IPS-18c (cell line): Measurements from ENCODE around the gene ZNF219.

Experiments
- H3K4me3 ChIP-seq: 2 replicates; pipeline ENCODE4 v1.7.0; 2013; ENCODE audit warnings: low read depth, mild to moderate bottlenecking, low read length, moderate library complexity; ENCODE audit not compliant: insufficient read depth
- H3K9me3 ChIP-seq: one replicate; pipeline ENCODE4 v1.6.1; 2013; ENCODE audit warnings: mild to moderate bottlenecking, low read length, moderate library complexity; ENCODE audit not compliant: control insufficient read depth, insufficient read depth

ZNF219 gene

DNA sequence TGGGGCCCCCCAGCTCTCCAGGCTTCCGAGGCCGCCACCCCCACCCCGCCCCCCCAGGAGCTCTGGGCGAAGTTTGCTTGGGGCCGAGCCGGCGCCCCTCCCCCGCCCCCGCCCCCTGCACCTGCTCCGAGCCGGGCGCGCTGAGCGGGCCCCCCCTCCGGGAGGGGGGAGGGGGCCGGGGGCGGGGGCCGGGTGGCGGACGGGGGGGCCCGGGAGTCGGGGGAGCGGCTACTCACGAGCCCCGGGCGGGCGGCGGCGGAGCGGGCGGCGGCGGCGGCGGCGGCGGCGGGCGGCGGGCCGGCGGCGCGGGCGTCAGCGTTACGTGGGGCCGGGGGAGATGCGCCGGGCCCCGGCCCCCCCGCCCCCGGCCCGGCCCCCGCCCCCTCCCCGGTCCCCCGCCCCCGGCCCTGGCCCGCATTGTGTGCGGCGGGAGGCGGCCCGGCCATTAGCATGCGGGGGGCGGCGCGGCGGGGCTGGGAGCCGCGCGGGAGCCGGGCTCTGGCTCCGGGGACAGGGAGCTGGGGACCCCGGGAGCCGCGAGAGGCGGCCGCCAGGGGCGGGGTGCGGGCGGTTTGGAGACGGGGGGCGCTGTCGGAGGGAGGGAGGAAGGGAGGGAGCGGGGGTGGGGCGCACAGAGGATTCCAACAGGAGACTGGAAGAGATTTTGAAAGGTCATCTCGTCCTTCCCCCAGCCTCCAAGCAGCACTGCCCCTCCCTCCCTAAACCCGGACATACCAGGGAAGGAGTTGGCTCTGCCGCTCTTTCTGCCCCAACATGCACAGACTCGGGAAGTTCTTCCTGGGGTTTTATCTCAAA is at the start of gene ZNF219:
Gene ZNF219, minus strand, starts transcription at position 580 of the 816 bp plus-strand sequence. CDS start 5,064 bp downstream, outside the sequence.
- peak within 1 kb of the TSS; percentile 70 for H3K4me3 ChIP-seq
- no peaks in the 10 kb centered on the region for H3K9me3 ChIP-seq

DNA sequence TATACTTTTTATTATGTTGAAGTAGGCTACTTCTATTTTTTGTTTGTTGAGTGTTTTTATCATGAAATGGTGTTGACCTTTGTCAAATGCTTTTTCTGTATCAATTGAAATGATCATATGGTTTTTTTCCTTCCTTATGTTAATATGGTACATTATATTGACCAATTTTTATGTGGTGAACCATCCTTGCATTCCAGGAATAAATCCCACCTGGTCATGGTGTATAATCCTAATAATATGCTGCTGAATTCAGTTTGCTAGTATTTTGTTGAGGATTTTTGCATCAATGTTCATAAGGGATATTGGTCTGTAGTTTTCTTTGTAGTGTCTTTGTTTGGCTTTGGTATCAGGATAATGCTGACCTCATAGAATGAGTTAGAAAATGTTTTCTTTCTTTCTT is 47.0 kb upstream of the ZNF219 start:
- Histone ChIP-seq H3K9me3 (no peaks in the 10 kb centered on the region), H3K4me3 (no peak overlapping the region)

- Histone ChIP-seq H3K9me3 (no peaks in the 10 kb centered on the region), H3K4me3 (no peak overlapping the region)
These were observed 43.9 kb upstream of the ZNF219 start for GRCh38 chr14:21142357-21142756.

DNA sequence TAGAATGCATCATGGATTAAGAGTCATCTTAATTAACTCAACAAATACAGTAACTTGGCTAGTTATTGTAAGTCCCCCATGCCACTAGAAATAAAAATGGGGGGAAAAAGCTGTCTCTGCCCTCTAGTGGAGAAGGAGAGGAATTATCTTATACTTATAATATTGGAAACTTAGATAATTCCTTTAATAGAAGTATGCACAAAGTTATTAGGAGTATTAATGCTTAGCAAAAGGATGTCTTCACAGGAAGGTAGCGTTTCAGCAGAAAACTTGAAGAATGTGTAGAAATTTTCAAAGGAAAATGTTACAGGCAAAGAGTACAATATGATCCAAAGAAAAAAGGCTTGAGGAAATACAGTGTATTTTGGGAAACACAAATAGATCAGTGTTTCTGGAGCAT is 37.6 kb upstream of the ZNF219 start:
- no peaks in the 10 kb centered on the region for H3K9me3 ChIP-seq
- H3K4me3 ChIP-seq, result no peak overlapping the region

DNA sequence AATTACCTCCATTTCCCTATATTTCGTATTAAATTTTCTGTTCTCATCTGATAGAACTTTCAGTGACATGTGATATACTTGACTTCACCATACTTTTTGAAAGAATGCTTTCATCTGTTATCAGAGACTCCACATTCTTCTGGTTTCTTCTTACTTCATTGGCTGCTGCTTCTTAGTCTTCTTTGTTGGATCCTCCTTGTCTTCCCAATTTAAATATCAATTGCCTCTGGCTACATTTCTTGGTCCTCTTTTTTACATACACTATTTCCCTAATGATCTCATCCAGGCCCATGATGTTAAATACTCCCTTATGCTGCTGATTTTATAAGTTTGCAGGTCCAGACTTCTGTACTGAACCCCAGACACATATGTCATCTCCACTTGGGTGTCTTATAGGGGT is 35.4 kb upstream of the ZNF219 start:
- Histone ChIP-seq H3K4me3 (no peak overlapping the region), H3K9me3 (no peaks in the 10 kb centered on the region)

DNA sequence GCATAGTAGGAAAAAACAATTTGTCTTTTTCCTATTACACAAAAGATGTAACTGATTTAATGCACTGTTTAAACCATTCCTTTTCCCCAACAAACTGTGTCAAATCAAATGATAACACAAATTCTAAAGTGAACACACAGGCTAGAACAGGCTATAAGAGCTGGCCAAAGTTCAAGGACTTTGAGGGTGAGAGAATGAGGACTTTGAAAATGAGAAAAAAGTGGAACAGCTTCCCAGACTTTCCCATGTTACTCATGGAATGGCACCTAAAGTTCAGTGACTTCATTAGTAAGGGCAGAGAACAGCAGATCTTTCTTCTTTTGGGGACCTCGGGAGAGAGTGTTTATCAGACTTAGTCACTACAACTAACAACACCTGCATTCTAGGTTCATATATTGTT is 25.0 kb upstream of the ZNF219 start:
- no peak overlapping the region for H3K4me3 ChIP-seq

DNA sequence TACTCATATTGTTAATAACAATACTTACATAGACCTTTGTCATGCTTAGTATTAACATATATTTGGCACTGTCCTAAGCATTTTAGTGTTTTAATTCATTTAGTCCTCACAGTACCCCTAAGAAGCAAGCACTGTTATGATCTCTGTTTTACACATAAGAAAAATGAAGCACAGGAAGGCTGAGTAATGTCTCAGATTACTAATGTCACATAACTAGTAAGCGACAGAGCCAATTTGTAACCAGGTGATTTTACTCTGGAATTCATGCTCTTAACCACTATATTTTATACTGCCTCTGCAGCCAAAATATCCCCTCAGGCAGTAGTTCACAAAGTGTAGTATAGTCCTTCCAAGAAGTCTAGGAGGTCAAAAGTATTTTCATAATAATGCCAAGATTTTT is 22.7 kb upstream of the ZNF219 start:
- H3K9me3 ChIP-seq, result no peaks in the 10 kb centered on the region
- no peak overlapping the region for H3K4me3 ChIP-seq

More for the DNA sequence above, 25.0 kb upstream of the ZNF219 start:
- H3K9me3 ChIP-seq, result no peaks in the 10 kb centered on the region

DNA sequence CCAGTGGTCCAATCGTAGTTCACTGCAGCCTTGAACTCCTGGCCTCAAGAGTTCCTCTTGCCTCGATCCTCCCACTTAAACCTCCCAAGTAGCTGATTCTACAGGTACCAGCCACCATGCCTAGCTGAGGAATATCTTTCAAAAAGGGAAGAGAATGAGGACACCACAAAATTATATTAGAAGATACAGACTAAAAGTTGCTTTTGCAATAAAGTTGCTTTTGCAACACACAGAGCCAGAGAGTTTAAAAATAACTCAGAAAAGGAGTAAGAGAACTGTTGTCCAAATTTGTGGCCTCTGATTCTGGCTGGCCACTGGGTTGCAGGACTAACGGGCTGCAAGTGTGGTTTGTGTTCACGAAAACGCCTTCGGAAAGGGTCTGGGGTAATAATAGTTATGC is 22.2 kb upstream of the ZNF219 start:
- no peaks in the 10 kb centered on the region for H3K9me3 ChIP-seq
- no peak overlapping the region for H3K4me3 ChIP-seq

DNA sequence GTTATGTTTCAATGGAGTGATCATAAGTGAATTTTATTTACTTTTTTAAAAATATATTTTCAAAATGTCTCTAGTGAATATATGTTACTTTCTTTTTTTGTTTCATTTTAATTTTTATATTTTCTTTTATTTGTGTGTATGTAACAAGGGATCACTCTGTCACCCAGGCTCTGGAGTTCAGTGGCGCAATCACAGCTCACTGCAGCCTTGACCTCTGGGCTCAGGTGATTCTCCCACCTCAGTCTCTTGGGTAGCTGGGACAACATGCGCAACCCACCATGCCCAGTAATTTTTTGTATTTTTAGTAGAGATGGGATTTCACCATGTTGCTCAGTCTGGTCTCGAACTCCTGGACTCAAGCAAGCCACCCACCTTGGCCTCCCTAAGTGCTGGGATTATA is 20.5 kb upstream of the ZNF219 start:
- H3K4me3 ChIP-seq, result no peak overlapping the region
- no peaks in the 10 kb centered on the region for H3K9me3 ChIP-seq

GRCh38 chr14:21113369-21113768 is 14.9 kb upstream of the ZNF219 start:
- no peak overlapping the region for H3K4me3 ChIP-seq

GRCh38 chr14:21112255-21112654 is 13.8 kb upstream of the ZNF219 start:
- no peak overlapping the region for H3K4me3 ChIP-seq
- no peaks in the 10 kb centered on the region for H3K9me3 ChIP-seq

More at GRCh38 chr14:21113369-21113768, 14.9 kb upstream of the ZNF219 start:
- no peaks in the 10 kb centered on the region for H3K9me3 ChIP-seq

GRCh38 chr14:21109377-21110138 is 11.1 kb upstream of the ZNF219 start:
- Histone ChIP-seq H3K4me3 (no peak overlapping the region), H3K9me3 (no peaks in the 10 kb centered on the region)

GRCh38 chr14:21108791-21109190 is 10.3 kb upstream of the ZNF219 start:
- H3K9me3 ChIP-seq, result no peaks in the 10 kb centered on the region
- H3K4me3 ChIP-seq, result no peak overlapping the region

- no peak overlapping the region for H3K4me3 ChIP-seq
- H3K9me3 ChIP-seq, result no peaks in the 10 kb centered on the region
These were observed 8.9 kb upstream of the ZNF219 start for GRCh38 chr14:21107283-21107800.

GRCh38 chr14:21106498-21107282 is 8.2 kb upstream of the ZNF219 start:
- Histone ChIP-seq H3K4me3 (no peak overlapping the region), H3K9me3 (no peaks in the 10 kb centered on the region)

GRCh38 chr14:21106176-21106497 is 7.7 kb upstream of the ZNF219 start:
- Histone ChIP-seq H3K4me3 (no peak overlapping the region), H3K9me3 (no peaks in the 10 kb centered on the region)

- H3K4me3 ChIP-seq, result peak overlapping the region; percentile 86; the same call in 1 of the 2 replicates
- H3K9me3 ChIP-seq, result no peaks in the 10 kb centered on the region
These were observed 6.6 kb upstream of the ZNF219 start for GRCh38 chr14:21105095-21105494.
